ENCODE measurements around the gene LPCAT1. TPM values are rescaled to one million over a fixed set of nuclear protein-coding genes. Genes with fewer than 3 reads are reported as not detected.

Gene LPCAT1
- total RNA-seq, 2 experiments from 2014 or later = 49.4 to 49.6 TPM

- Mint-ChIP-seq H3K27me3 (no peaks in the 10 kb centered on the region), H3K4me1 (peaks cover 17% of the 10 kb centered on the region), H3K4me3 (no peak overlapping the region), H3K9me3 (no peaks in the 10 kb centered on the region), H3K27ac (no peak overlapping the region), H3K36me3 (peaks cover 11% of the 10 kb centered on the region)
- no peak for DNase-seq
Observed at GRCh38 chr5:1504617-1505016, 19.1 kb downstream of the LPCAT1 start.

GRCh38 chr5:1504069-1504595, 19.6 kb downstream of the LPCAT1 start:
- no peak overlapping the region for H3K4me3 Mint-ChIP-seq
- DNase-seq = no peak
- peaks cover 11% of the 10 kb centered on the region for H3K36me3 Mint-ChIP-seq
- H3K27ac Mint-ChIP-seq = peak overlapping the region; percentile 12
- no peaks in the 10 kb centered on the region for H3K9me3 Mint-ChIP-seq
- H3K27me3 Mint-ChIP-seq = no peaks in the 10 kb centered on the region
- H3K4me1 Mint-ChIP-seq = peaks cover 17% of the 10 kb centered on the region

DNA sequence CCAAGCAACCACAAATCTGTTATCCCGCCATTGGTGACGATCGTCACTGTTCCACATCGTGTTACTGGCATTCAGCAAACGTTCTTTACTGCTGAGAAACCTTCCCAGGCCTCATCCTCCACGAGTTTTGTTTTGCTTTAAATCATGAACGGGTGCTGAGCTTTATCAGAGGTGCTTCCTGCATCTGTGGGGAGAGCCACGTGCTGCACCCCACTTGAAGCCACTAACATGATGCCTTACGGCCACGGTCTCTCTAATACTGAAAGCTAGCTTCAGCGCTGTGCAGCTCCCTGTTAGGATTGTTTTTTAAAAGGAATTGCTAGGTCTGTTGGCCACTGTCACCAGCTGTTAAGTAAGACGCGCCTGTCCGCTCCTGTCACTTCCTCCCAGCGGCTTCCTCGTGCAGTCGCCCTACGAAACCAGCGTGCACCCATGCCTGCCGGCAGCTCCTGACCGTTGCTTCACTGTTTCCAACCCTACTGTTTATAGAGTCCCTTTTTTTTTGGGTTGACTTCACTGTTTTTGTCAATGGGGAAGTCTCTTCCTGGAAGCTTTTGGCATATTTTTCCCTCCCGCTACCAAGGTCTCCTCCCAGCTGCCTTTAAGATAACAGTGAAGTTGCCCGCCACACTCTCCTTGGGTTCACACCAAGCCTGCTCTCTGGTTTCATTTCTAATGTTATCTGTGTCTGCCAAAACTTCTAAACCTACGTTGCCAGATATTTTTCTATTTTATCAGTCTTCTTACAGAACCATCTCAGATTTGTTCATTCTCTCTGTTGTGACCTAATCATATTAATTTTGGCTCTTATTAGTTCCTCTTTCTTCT, 20.3 kb downstream of the LPCAT1 start:
- Mint-ChIP-seq H3K36me3 (peaks cover 15% of the 10 kb centered on the region), H3K4me1 (peaks cover 17% of the 10 kb centered on the region), H3K27me3 (no peaks in the 10 kb centered on the region), H3K4me3 (no peak overlapping the region), H3K27ac (peak overlapping the region; percentile 12), H3K9me3 (no peaks in the 10 kb centered on the region)
- no peak for DNase-seq

- Mint-ChIP-seq H3K4me1 (peaks cover 22% of the 10 kb centered on the region), H3K9me3 (no peaks in the 10 kb centered on the region), H3K36me3 (peaks cover 18% of the 10 kb centered on the region), H3K27ac (no peak overlapping the region), H3K4me3 (no peak overlapping the region), H3K27me3 (no peaks in the 10 kb centered on the region)
- no peak for DNase-seq
Observed at GRCh38 chr5:1502737-1503120, 21.0 kb downstream of the LPCAT1 start.

GRCh38 chr5:1502046-1502736, 21.6 kb downstream of the LPCAT1 start:
- DNase-seq = peak; percentile 48
- Mint-ChIP-seq H3K27ac (no peak overlapping the region), H3K4me1 (peaks cover 27% of the 10 kb centered on the region), H3K4me3 (no peak overlapping the region), H3K9me3 (no peaks in the 10 kb centered on the region), H3K27me3 (no peaks in the 10 kb centered on the region), H3K36me3 (peaks cover 18% of the 10 kb centered on the region)

GRCh38 chr5:1501372-1502045, 22.3 kb downstream of the LPCAT1 start:
- Mint-ChIP-seq H3K4me1 (peaks cover 32% of the 10 kb centered on the region), H3K27me3 (no peaks in the 10 kb centered on the region), H3K4me3 (no peak overlapping the region), H3K9me3 (no peaks in the 10 kb centered on the region), H3K27ac (no peak overlapping the region), H3K36me3 (peaks cover 23% of the 10 kb centered on the region)
- no peak for DNase-seq

GRCh38 chr5:1500411-1501091, 23.2 kb downstream of the LPCAT1 start:
- Mint-ChIP-seq H3K4me3 (no peak overlapping the region), H3K9me3 (no peaks in the 10 kb centered on the region), H3K36me3 (peaks cover 26% of the 10 kb centered on the region), H3K4me1 (peaks cover 41% of the 10 kb centered on the region), H3K27ac (no peak overlapping the region), H3K27me3 (no peaks in the 10 kb centered on the region)
- DNase-seq = no peak

DNA sequence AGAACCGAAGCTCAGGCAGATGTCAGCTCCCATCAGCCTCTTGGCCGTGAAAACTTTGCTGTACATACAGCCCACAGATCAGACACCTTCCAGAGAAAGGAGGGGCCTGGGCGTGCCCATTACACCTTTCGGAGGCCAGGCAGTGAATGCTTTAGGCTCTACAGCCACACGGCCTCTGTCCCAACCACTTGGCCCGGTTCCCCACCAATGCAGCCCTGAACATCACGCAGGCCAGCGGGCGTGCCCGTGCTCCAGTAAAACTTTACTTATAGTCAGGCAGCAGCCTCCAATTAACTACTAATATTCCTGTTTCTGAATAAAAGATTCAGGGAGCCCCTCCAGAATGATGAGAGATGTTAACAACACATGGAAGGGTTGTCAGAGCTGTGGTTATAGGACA, 23.9 kb downstream of the LPCAT1 start:
- peak overlapping the region; percentile 18 for H3K27ac Mint-ChIP-seq
- no peaks in the 10 kb centered on the region for H3K9me3 Mint-ChIP-seq
- peaks cover 48% of the 10 kb centered on the region for H3K4me1 Mint-ChIP-seq
- DNase-seq = no peak
- H3K36me3 Mint-ChIP-seq = peaks cover 29% of the 10 kb centered on the region
- H3K4me3 Mint-ChIP-seq = no peak overlapping the region
- no peaks in the 10 kb centered on the region for H3K27me3 Mint-ChIP-seq

GRCh38 chr5:1498623-1499416, 24.9 kb downstream of the LPCAT1 start:
- Mint-ChIP-seq H3K4me1 (peaks cover 49% of the 10 kb centered on the region), H3K27ac (peak overlapping the region; percentile 15), H3K27me3 (no peaks in the 10 kb centered on the region), H3K36me3 (peaks cover 37% of the 10 kb centered on the region), H3K4me3 (no peak overlapping the region), H3K9me3 (no peaks in the 10 kb centered on the region)
- DNase-seq = no peak

GRCh38 chr5:1497795-1498622, 25.8 kb downstream of the LPCAT1 start:
- H3K4me3 Mint-ChIP-seq = no peak overlapping the region
- no peaks in the 10 kb centered on the region for H3K9me3 Mint-ChIP-seq
- H3K27me3 Mint-ChIP-seq = no peaks in the 10 kb centered on the region
- DNase-seq = no peak
- peaks cover 33% of the 10 kb centered on the region for H3K36me3 Mint-ChIP-seq
- peaks cover 49% of the 10 kb centered on the region for H3K4me1 Mint-ChIP-seq
- H3K27ac Mint-ChIP-seq = peak overlapping the region; percentile 16

DNA sequence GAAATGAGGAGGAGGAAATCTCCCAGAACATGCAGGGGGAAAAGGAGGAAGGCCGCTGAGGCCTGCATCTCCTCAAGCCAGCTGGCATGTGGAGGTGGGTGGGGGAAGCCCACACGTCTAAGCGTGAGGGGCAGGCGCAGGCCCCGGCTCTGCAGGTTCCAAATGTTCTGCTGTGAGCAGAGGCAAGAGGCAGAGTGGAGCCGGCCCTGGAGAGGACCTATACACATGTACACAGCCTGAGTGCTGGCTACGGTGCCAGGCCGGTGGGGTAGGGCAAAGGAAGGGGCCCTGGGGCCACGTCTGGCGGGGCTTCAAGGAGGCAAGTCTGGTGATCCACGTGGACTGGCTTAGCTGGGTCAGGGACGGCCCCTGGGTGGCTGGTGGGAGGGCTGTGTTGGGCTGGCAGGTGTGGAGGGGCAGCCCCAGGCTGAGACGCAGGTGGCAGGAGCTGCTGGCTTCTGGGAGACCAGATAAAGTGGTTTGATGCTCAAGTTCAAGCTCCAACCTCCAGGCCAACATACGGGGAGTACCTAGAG, 26.4 kb downstream of the LPCAT1 start:
- Mint-ChIP-seq H3K27ac (peak overlapping the region; percentile 16), H3K27me3 (no peaks in the 10 kb centered on the region), H3K4me3 (no peak overlapping the region), H3K36me3 (peaks cover 35% of the 10 kb centered on the region), H3K9me3 (no peaks in the 10 kb centered on the region), H3K4me1 (peaks cover 46% of the 10 kb centered on the region)
- no peak for DNase-seq

DNA sequence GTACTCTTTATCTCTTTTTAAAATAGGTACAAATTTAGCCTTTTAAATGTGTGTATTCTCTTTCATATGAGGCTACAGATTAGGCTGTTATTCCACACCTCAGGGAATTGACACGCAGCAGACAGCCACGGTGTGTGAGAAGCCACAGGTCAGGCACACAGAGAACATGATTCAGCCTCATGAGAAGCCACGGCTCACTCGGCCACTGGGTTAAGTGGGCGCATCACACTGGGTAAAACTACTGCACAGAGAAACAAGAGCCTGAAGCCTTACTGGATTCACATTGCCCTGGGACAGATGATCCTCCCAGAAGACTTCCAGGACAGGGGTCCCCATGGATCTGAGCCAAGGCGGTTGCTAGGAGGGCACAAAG, 28.2 kb downstream of the LPCAT1 start:
- H3K36me3 Mint-ChIP-seq = peaks cover 49% of the 10 kb centered on the region
- no peak for DNase-seq
- H3K27me3 Mint-ChIP-seq = no peaks in the 10 kb centered on the region
- no peaks in the 10 kb centered on the region for H3K9me3 Mint-ChIP-seq
- H3K27ac Mint-ChIP-seq = peak overlapping the region; percentile 87
- peak overlapping the region; percentile 50 for H3K4me3 Mint-ChIP-seq
- H3K4me1 Mint-ChIP-seq = peaks cover 51% of the 10 kb centered on the region

DNA sequence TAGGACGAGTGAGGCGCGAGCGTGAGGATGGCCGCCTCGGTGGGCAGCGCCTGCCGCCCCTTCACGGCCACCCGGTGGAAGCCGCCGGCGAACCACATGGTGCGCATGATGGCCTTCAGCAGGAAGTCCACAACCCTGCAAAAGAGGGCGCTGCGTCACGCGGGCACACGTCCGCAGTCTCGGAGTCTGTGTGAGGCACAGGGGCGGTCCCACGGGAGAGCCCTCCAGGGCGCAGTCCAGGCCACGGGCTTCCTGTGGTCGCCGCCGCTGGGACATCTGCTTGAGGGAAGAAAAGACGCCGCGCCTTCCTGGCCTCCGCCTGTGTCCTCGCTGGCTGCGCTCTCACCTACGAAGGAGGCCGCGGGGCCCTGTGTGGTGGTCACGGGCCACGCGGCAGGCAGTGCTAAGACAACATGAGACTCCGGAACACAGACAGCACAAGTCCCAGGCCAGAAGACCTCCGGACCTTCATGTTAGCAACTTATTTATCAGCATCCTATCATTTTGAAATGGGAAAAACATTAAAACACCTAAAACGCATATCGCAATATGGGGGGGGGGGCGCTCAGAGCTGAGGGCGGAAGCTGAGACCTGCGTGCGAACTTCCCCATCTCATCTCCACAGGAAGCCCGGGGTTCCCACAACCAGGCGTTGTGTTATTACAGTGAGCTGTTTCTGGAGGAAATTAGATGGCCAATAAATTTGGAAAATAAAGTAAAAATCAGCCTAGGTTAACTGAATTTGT, 28.8 kb downstream of the LPCAT1 start:
- H3K27ac Mint-ChIP-seq = peak overlapping the region; percentile 87
- H3K4me1 Mint-ChIP-seq = peaks cover 56% of the 10 kb centered on the region
- no peaks in the 10 kb centered on the region for H3K9me3 Mint-ChIP-seq
- H3K36me3 Mint-ChIP-seq = peaks cover 49% of the 10 kb centered on the region
- peak overlapping the region; percentile 34 for H3K4me3 Mint-ChIP-seq
- no peaks in the 10 kb centered on the region for H3K27me3 Mint-ChIP-seq
- no peak for DNase-seq

Measured in activated naive CD8-positive, alpha-beta T cell treated with anti-CD3 and anti-CD28 coated beads for 36 hours (primary cell).